MM.1S (cell line): ENCODE results near the gene HORMAD1.

Experiments used
- DNase-seq: peaks from one replicate; pipeline ENCODE4 v3.0.0-alpha.2; 2015
- H2AFZ ChIP-seq: fragments of 300-600 bp; sonication (generic); 2 replicates; pipeline ENCODE4 v1.6.0; 2016; ENCODE audit warnings: antibody characterized with exemption, low read length
- H3F3A ChIP-seq: fragments of 300-600 bp; sonication (generic); 2 replicates; pipeline ENCODE4 v1.6.1; 2016; ENCODE audit warnings: mild to moderate bottlenecking, antibody characterized with exemption, low read length, moderate library complexity, mixed read lengths; ENCODE audit not compliant: insufficient read depth
- H3K27ac ChIP-seq: fragments of 300-600 bp; sonication (generic); 2 replicates; pipeline ENCODE4 v1.5.1; 2016; ENCODE audit warnings: mild to moderate bottlenecking, low read length
- H3K27me3 ChIP-seq: fragments of 300-600 bp; sonication (generic); replicated peaks from 2 replicates; pipeline ENCODE4 v1.6.0; 2016; ENCODE audit warnings: low read length; ENCODE audit not compliant: insufficient read depth
- H3K36me3 ChIP-seq: fragments of 300-600 bp; sonication (generic); replicated peaks from 2 replicates; pipeline ENCODE4 v1.6.1; 2016; ENCODE audit warnings: mild to moderate bottlenecking, low read length, mixed read lengths; ENCODE audit not compliant: insufficient read depth
- H3K4me1 ChIP-seq: fragments of 300-600 bp; sonication (generic); 2 replicates; pipeline ENCODE4 v1.6.1; 2016; ENCODE audit warnings: low read length, mixed read lengths
- H3K4me2 ChIP-seq: fragments of 300-600 bp; sonication (generic); 2 replicates; pipeline ENCODE4 v1.6.0; 2016; ENCODE audit warnings: low read depth, low read length
- H3K4me3 ChIP-seq: fragments of 300-600 bp; sonication (generic); 2 replicates; pipeline ENCODE4 v1.5.1; 2016; ENCODE audit warnings: low read length, mixed read lengths
- H3K79me2 ChIP-seq: fragments of 300-600 bp; sonication (generic); 2 replicates; pipeline ENCODE4 v1.6.1; 2016; ENCODE audit warnings: mixed run types, low read length, mixed read lengths
- H3K9ac ChIP-seq: fragments of 300-600 bp; sonication (generic); 2 replicates; pipeline ENCODE4 v1.6.1; 2016; ENCODE audit warnings: low read length, mixed read lengths
- H3K9me2 ChIP-seq: fragments of 300-600 bp; sonication (generic); replicated peaks from 2 replicates; pipeline ENCODE4 v1.6.1; 2016; ENCODE audit warnings: mild to moderate bottlenecking, low read length, mixed read lengths; ENCODE audit not compliant: insufficient read depth
- H3K9me3 ChIP-seq: fragments of 300-600 bp; sonication (generic); replicated peaks from 2 replicates; pipeline ENCODE4 v1.6.1; 2016; ENCODE audit warnings: mild to moderate bottlenecking, low read length, mixed read lengths; ENCODE audit not compliant: insufficient read depth
- H4K20me1 ChIP-seq: fragments of 300-600 bp; sonication (generic); 2 replicates; pipeline ENCODE4 v1.6.1; 2016; ENCODE audit warnings: mild to moderate bottlenecking, low read length, moderate library complexity, mixed read lengths; ENCODE audit not compliant: insufficient read depth
- CTCF ChIP-seq: fragments of 300-600 bp; sonication (generic); IDR thresholded peaks from 2 replicates; pipeline ENCODE4 v1.5.1; 2016; ENCODE audit warnings: antibody characterized with exemption, low read length, mixed read lengths
- EZH2 ChIP-seq: fragments of 300-600 bp; sonication (generic); optimal IDR thresholded peaks from 2 replicates; pipeline ENCODE3; 2017; ENCODE audit warnings: low read depth, mild to moderate bottlenecking, antibody characterized with exemption, low read length, mixed read lengths
- EZH2phosphoT487 ChIP-seq: fragments of 300-600 bp; sonication (generic); IDR thresholded peaks from 2 replicates; pipeline ENCODE4 v1.6.1; 2018; ENCODE audit warnings: antibody characterized with exemption, low read length

Gene HORMAD1

GRCh38 chr1:150751443-150751842, 30.7 kb upstream of the HORMAD1 start:
- H3K4me1 ChIP-seq = no peaks in the 10 kb centered on the region
- no peak for TF ChIP-seq CTCF
- TF ChIP-seq EZH2 = no peak
- no peak for TF ChIP-seq EZH2phosphoT487
- no peak overlapping the region for H3K9ac ChIP-seq
- H3K27ac ChIP-seq = no peak overlapping the region
- H4K20me1 ChIP-seq = no peaks in the 10 kb centered on the region
- no peaks in the 10 kb centered on the region for H3K79me2 ChIP-seq
- DNase-seq = no peak
- no peaks in the 10 kb centered on the region for H3F3A ChIP-seq
- H3K4me2 ChIP-seq = no peak overlapping the region
- H3K27me3 ChIP-seq = no peaks in the 10 kb centered on the region
- H3K36me3 ChIP-seq = no peaks in the 10 kb centered on the region
- no peak overlapping the region for H2AFZ ChIP-seq
- no peaks in the 10 kb centered on the region for H3K9me3 ChIP-seq
- no peak overlapping the region for H3K4me3 ChIP-seq
- no peaks in the 10 kb centered on the region for H3K9me2 ChIP-seq

GRCh38 chr1:150749720-150750311, 29.1 kb upstream of the HORMAD1 start:
- no peak overlapping the region for H3K4me2 ChIP-seq

GRCh38 chr1:150748878-150749719, 28.4 kb upstream of the HORMAD1 start:
- Histone ChIP-seq H2AFZ (no peak overlapping the region), H4K20me1 (no peaks in the 10 kb centered on the region), H3K4me3 (no peak overlapping the region), H3F3A (no peaks in the 10 kb centered on the region), H3K9me3 (no peaks in the 10 kb centered on the region), H3K4me2 (no peak overlapping the region), H3K27me3 (no peaks in the 10 kb centered on the region), H3K36me3 (no peaks in the 10 kb centered on the region), H3K9ac (no peak overlapping the region), H3K4me1 (no peaks in the 10 kb centered on the region), H3K9me2 (no peaks in the 10 kb centered on the region), H3K27ac (no peak overlapping the region), H3K79me2 (no peaks in the 10 kb centered on the region)
- DNase-seq = no peak
- TF ChIP-seq EZH2 = no peak
- TF ChIP-seq CTCF = no peak
- TF ChIP-seq EZH2phosphoT487 = no peak

More at GRCh38 chr1:150749720-150750311, 29.1 kb upstream of the HORMAD1 start:
- Histone ChIP-seq H3K9me2 (no peaks in the 10 kb centered on the region), H3K4me1 (no peaks in the 10 kb centered on the region), H3K9ac (no peak overlapping the region), H3F3A (no peaks in the 10 kb centered on the region), H3K4me3 (no peak overlapping the region), H4K20me1 (no peaks in the 10 kb centered on the region), H3K36me3 (no peaks in the 10 kb centered on the region), H3K79me2 (no peaks in the 10 kb centered on the region), H2AFZ (no peak overlapping the region), H3K27me3 (no peaks in the 10 kb centered on the region), H3K27ac (no peak overlapping the region), H3K9me3 (no peaks in the 10 kb centered on the region)
- no peak for TF ChIP-seq EZH2
- TF ChIP-seq CTCF = no peak
- TF ChIP-seq EZH2phosphoT487 = no peak
- no peak for DNase-seq
